ENCODE data around the gene SH3BGRL.

DNA sequence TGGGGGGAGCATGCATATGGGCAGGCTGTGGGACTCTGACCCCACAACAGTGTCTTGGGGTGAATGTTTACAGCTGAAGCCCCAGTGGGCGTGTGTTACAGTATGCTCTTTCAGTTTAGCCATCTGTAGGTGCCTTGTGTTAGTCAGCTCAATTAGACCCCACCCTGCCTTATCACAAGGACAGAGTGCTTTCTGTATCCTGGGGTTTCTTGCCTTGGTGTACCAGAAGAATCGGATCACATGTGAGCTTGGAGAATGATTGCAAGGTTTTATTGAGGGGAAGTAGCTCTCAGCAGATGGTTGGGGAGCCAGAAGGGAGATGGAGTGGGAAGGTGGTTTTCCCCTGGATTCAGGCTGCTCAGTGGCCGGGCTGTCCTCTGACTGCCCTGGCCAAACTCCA, 27.3 kb downstream of the SH3BGRL start:
- TF ChIP-seq, protein P1, sequence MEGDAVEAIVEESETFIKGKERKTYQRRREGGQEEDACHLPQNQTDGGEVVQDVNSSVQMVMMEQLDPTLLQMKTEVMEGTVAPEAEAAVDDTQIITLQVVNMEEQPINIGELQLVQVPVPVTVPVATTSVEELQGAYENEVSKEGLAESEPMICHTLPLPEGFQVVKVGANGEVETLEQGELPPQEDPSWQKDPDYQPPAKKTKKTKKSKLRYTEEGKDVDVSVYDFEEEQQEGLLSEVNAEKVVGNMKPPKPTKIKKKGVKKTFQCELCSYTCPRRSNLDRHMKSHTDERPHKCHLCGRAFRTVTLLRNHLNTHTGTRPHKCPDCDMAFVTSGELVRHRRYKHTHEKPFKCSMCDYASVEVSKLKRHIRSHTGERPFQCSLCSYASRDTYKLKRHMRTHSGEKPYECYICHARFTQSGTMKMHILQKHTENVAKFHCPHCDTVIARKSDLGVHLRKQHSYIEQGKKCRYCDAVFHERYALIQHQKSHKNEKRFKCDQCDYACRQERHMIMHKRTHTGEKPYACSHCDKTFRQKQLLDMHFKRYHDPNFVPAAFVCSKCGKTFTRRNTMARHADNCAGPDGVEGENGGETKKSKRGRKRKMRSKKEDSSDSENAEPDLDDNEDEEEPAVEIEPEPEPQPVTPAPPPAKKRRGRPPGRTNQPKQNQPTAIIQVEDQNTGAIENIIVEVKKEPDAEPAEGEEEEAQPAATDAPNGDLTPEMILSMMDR (IDR thresholded peaks at IDR 0.05), result no peak
- no peak for TF ChIP-seq EP300 (IDR thresholded peaks at IDR 0.05)
